Loucy (cell line): ENCODE measurements around the gene SELENOF.

Source experiments
- H2AFZ ChIP-seq: fragments of 200-600 bp; sonication (generic); 2 replicates; pipeline ENCODE4 v1.6.0; 2016; ENCODE audit warnings: antibody characterized with exemption, mild to moderate bottlenecking, low read length, moderate library complexity
- H3F3A ChIP-seq: fragments of 200-600 bp; 2 replicates; pipeline ENCODE4 v1.6.0; 2016; ENCODE audit warnings: antibody characterized with exemption, low read depth, mild to moderate bottlenecking
- H3K27me3 ChIP-seq: fragments of 200-600 bp; sonication (generic); 2 replicates; pipeline ENCODE4 v1.6.1; 2014; ENCODE audit warnings: low read length, mild to moderate bottlenecking; ENCODE audit not compliant: insufficient read depth, poor library complexity, severe bottlenecking
- H3K36me3 ChIP-seq: fragments of 200-600 bp; sonication (generic); 2 replicates; pipeline ENCODE4 v1.6.1; 2016; ENCODE audit warnings: low read length; ENCODE audit not compliant: insufficient read depth
- H3K4me1 ChIP-seq: fragments of 200-600 bp; sonication (generic); 2 replicates; pipeline ENCODE4 v1.5.1; 2014; ENCODE audit warnings: low read length, mild to moderate bottlenecking; ENCODE audit not compliant: insufficient read depth, poor library complexity, severe bottlenecking
- H3K4me2 ChIP-seq: fragments of 200-600 bp; sonication (generic); 2 replicates; pipeline ENCODE4 v1.6.0; 2014; ENCODE audit warnings: antibody characterized with exemption, low read length, low read depth, mild to moderate bottlenecking; ENCODE audit not compliant: poor library complexity, severe bottlenecking
- H3K4me3 ChIP-seq: fragments of 200-600 bp; sonication (generic); 2 replicates; pipeline ENCODE4 v1.5.1; 2014; ENCODE audit warnings: low read length, mild to moderate bottlenecking, mixed read lengths; ENCODE audit not compliant: poor library complexity, severe bottlenecking
- H3K79me2 ChIP-seq: fragments of 200-600 bp; sonication (generic); 2 replicates; pipeline ENCODE4 v1.6.1; 2014; ENCODE audit warnings: low read length; ENCODE audit not compliant: insufficient read depth
- H3K9ac ChIP-seq: fragments of 200-600 bp; sonication (generic); 2 replicates; pipeline ENCODE4 v1.6.0; 2014; ENCODE audit warnings: mild to moderate bottlenecking, low read depth, low read length, moderate library complexity; ENCODE audit not compliant: poor library complexity, severe bottlenecking
- H3K9me2 ChIP-seq: fragments of 200-600 bp; sonication (generic); replicated peaks from 2 replicates; pipeline ENCODE4 v1.6.1; 2016; ENCODE audit warnings: low read depth, low read length, mixed read lengths
- H3K9me3 ChIP-seq: fragments of 200-600 bp; sonication (generic); 2 replicates; pipeline ENCODE4 v1.6.1; 2014; ENCODE audit warnings: mild to moderate bottlenecking, antibody characterized with exemption, low read length, low read depth; ENCODE audit not compliant: insufficient read depth
- H4K20me1 ChIP-seq: fragments of 200-600 bp; sonication (generic); 2 replicates; pipeline ENCODE4 v1.6.0; 2014; ENCODE audit warnings: antibody characterized with exemption, low read length, mild to moderate bottlenecking; ENCODE audit not compliant: insufficient read depth, poor library complexity, severe bottlenecking
- EZH2phosphoT487 ChIP-seq: fragments of 200-600 bp; IDR thresholded peaks from 2 replicates; pipeline ENCODE4 v1.6.1; 2018; ENCODE audit warnings: antibody characterized with exemption, mild to moderate bottlenecking, moderate library complexity, borderline replicate concordance
- TF ChIP-seq, protein P1 (sequence below): fragments of 200-600 bp; sonication (generic); conservative IDR thresholded peaks from 2 replicates; pipeline ENCODE4 v1.5.1; 2014; ENCODE audit warnings: mild to moderate bottlenecking, antibody characterized with exemption, low read length

The SELENOF gene

DNA sequence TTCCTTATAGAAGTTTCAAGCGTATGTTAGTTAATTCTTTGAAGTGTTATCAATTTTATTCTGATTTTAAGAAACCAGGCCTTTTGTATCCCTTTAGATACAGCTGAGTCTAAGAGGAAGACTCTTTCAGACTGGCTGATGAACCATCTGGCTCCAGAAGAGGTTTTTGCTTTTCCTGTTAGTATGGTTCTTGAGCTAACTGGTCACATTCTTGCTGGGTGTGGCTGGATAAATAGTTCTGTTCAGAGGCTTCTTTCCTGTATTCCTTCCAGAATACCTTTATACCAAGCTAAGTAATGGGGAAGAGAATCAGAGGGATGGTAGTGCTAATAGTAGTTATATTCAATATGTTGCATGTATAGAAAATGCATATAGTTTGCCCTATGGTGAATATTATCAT lies 13.0 kb upstream of the SELENOF start:
- Histone ChIP-seq H3K79me2 (peaks cover 58% of the 10 kb centered on the region), H3K4me1 (peaks cover 11% of the 10 kb centered on the region), H3K9me3 (peaks cover 12% of the 10 kb centered on the region; the same call in 1 of the 2 replicates), H4K20me1 (no peaks in the 10 kb centered on the region), H3F3A (no peaks in the 10 kb centered on the region), H2AFZ (no peak overlapping the region), H3K9me2 (no peaks in the 10 kb centered on the region), H3K4me3 (no peak overlapping the region), H3K9ac (no peak overlapping the region), H3K4me2 (no peak overlapping the region), H3K27me3 (no peaks in the 10 kb centered on the region), H3K36me3 (no peaks in the 10 kb centered on the region)
- TF ChIP-seq EZH2phosphoT487 = no peak
- TF ChIP-seq, protein P1, sequence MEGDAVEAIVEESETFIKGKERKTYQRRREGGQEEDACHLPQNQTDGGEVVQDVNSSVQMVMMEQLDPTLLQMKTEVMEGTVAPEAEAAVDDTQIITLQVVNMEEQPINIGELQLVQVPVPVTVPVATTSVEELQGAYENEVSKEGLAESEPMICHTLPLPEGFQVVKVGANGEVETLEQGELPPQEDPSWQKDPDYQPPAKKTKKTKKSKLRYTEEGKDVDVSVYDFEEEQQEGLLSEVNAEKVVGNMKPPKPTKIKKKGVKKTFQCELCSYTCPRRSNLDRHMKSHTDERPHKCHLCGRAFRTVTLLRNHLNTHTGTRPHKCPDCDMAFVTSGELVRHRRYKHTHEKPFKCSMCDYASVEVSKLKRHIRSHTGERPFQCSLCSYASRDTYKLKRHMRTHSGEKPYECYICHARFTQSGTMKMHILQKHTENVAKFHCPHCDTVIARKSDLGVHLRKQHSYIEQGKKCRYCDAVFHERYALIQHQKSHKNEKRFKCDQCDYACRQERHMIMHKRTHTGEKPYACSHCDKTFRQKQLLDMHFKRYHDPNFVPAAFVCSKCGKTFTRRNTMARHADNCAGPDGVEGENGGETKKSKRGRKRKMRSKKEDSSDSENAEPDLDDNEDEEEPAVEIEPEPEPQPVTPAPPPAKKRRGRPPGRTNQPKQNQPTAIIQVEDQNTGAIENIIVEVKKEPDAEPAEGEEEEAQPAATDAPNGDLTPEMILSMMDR = no peak

DNA sequence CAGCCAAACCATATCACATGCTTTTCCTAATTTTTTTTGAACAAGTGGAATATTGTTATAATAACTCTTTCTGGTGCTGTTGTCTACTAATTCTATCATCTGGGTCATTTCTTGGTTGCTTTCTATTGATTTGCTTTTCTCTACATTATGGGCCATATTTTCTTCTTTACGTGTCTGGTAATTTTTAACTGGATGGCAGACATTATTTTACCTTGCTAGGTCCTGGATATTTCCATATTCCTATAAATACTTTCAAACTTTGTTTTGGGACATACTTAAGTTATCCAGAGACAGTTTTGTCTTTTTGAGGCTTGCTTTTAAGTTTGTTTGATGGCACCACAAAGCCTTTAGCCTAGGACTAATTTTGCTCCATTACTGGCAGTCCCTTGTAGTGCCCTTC lies 11.8 kb upstream of the SELENOF start:
- Histone ChIP-seq H3K4me1 (peaks cover 11% of the 10 kb centered on the region), H3K4me3 (no peak overlapping the region), H4K20me1 (no peaks in the 10 kb centered on the region), H3K4me2 (no peak overlapping the region), H3K9ac (no peak overlapping the region), H3K36me3 (no peaks in the 10 kb centered on the region), H2AFZ (no peak overlapping the region), H3K79me2 (peaks cover 66% of the 10 kb centered on the region), H3K9me2 (no peaks in the 10 kb centered on the region), H3F3A (no peaks in the 10 kb centered on the region), H3K27me3 (no peaks in the 10 kb centered on the region), H3K9me3 (peaks cover 15% of the 10 kb centered on the region; the same call in 1 of the 2 replicates)
- TF ChIP-seq, protein P1 = no peak
- no peak for TF ChIP-seq EZH2phosphoT487

DNA sequence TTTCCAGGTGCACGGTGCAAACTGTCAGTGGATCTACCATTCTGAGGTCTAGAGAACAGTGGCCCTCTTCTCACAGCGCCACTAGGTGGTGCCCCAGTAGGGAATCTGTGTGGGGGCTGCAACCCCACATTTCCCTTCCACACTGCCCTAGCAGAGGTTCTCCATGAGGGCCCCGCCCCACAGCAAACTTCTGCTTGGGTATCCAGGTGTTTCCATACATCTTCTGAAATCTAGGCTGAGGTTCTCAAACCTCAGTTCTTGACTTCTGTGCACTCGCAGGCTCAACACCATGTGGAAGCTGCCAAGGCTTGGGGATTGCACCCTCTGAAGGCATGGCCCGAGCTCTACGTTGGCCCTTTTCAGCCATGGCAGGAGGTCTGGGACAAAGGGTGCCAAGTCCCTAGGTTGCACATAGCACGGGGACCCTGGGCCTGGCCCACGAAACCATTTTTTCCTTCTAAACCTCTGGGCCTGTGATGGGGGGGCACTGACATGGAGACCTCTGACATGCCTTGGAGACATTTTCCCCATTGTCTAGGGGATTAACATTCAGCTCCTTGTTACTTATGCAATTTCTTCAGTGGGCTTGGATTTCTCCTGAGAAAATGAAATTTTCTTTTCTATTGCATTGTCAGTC lies 10.5 kb upstream of the SELENOF start:
- no peak overlapping the region for H3K4me3 ChIP-seq
- H3K4me2 ChIP-seq = no peak overlapping the region
- H3K4me1 ChIP-seq = peaks cover 17% of the 10 kb centered on the region
- TF ChIP-seq EZH2phosphoT487 = no peak
- TF ChIP-seq, protein P1 = no peak
- H3K79me2 ChIP-seq = peaks cover 70% of the 10 kb centered on the region
- H3K9ac ChIP-seq = no peak overlapping the region
- no peak overlapping the region for H2AFZ ChIP-seq
- no peaks in the 10 kb centered on the region for H3K36me3 ChIP-seq
- H3K9me2 ChIP-seq = no peaks in the 10 kb centered on the region
- no peaks in the 10 kb centered on the region for H3K27me3 ChIP-seq
- peaks cover under 1% of the 10 kb centered on the region for H4K20me1 ChIP-seq
- no peaks in the 10 kb centered on the region for H3F3A ChIP-seq
- peaks cover 15% of the 10 kb centered on the region; the same call in 1 of the 2 replicates for H3K9me3 ChIP-seq
